HepG2 (cell line): Measurements from ENCODE around the gene INO80. TPM values are rescaled to one million over a fixed set of nuclear protein-coding genes. Genes with fewer than 3 reads are reported as not detected.
A peak's percentile ranks its signal among the peaks of the same experiment; 100 is the strongest.

Experiments used
- ESRRA ChIP-seq: sonication (generic); formaldehyde crosslinking; IDR thresholded peaks from 2 replicates; pipeline ENCODE4 v1.5.1; 2020; ENCODE audit warnings: mild to moderate bottlenecking, low read depth, missing genetic modification reagents
- FOSL2 ChIP-seq: sonication (generic); formaldehyde crosslinking; IDR thresholded peaks from 2 replicates; pipeline ENCODE4 v1.4.0; 2020; ENCODE audit warnings: missing genetic modification reagents
- FOXP1 ChIP-seq, 2 experiments: fragments of 450-650 bp in 1 of 2; IDR thresholded peaks; 2 replicates each; pipeline ENCODE4 v1.6.1; 2017 to 2018; ENCODE audit warnings: antibody characterized with exemption in 1 of 2
- KDM2A ChIP-seq: sonication (generic); formaldehyde crosslinking; IDR thresholded peaks from 2 replicates; pipeline ENCODE4 v1.4.0; 2020; ENCODE audit warnings: low read depth, missing genetic modification reagents, borderline replicate concordance
- MLLT10 ChIP-seq: sonication (generic); formaldehyde crosslinking; IDR thresholded peaks from 2 replicates; pipeline ENCODE4 v1.4.0; 2020; ENCODE audit warnings: missing genetic modification reagents
- PHF8 ChIP-seq: sonication (generic); formaldehyde crosslinking; IDR thresholded peaks from 2 replicates; pipeline ENCODE4 v1.5.0; 2020; ENCODE audit warnings: missing genetic modification reagents
- RAD21 ChIP-seq: fragments of 450-650 bp; formaldehyde crosslinking; IDR thresholded peaks from 2 replicates; pipeline ENCODE4 v1.5.0; 2020; ENCODE audit warnings: mild to moderate bottlenecking
- REPIN1 ChIP-seq: sonication (generic); formaldehyde crosslinking; IDR thresholded peaks from 2 replicates; pipeline ENCODE4 v1.8.0; 2022; ENCODE audit warnings: missing genetic modification reagents, low read depth, mild to moderate bottlenecking, borderline replicate concordance
- STAG1 ChIP-seq: sonication (generic); formaldehyde crosslinking; IDR thresholded peaks from 2 replicates; pipeline ENCODE4 v1.4.0; 2020; ENCODE audit warnings: missing genetic modification reagents
- ZBTB1 ChIP-seq: sonication (generic); formaldehyde crosslinking; IDR thresholded peaks from 2 replicates; pipeline ENCODE4 v1.4.0; 2020; ENCODE audit warnings: missing genetic modification reagents, borderline replicate concordance
- ZFP82 ChIP-seq: sonication (generic); formaldehyde crosslinking; IDR thresholded peaks from 2 replicates; pipeline ENCODE4 v1.5.1; 2020; ENCODE audit warnings: mild to moderate bottlenecking, missing genetic modification reagents, borderline replicate concordance
- ZMYM4 ChIP-seq: sonication (generic); formaldehyde crosslinking; IDR thresholded peaks from 2 replicates; pipeline ENCODE4 v1.8.1; 2023; ENCODE audit warnings: mild to moderate bottlenecking, missing genetic modification reagents
- ZNF138 ChIP-seq: sonication (generic); formaldehyde crosslinking; IDR thresholded peaks from 2 replicates; pipeline ENCODE4 v1.5.0; 2020; ENCODE audit warnings: mild to moderate bottlenecking, low read depth, missing genetic modification reagents
- ZNF256 ChIP-seq: sonication (generic); formaldehyde crosslinking; conservative IDR thresholded peaks from 2 replicates; pipeline ENCODE4 v1.4.0; 2020; ENCODE audit warnings: missing genetic modification reagents
- ZNF703 ChIP-seq: sonication (generic); formaldehyde crosslinking; IDR thresholded peaks from 2 replicates; pipeline ENCODE4 v1.5.1; 2020; ENCODE audit warnings: missing genetic modification reagents, mild to moderate bottlenecking, moderate library complexity, borderline replicate concordance
- ZNF776 ChIP-seq: sonication (generic); formaldehyde crosslinking; IDR thresholded peaks from 2 replicates; pipeline ENCODE4 v1.4.0; 2020; ENCODE audit warnings: mild to moderate bottlenecking, missing genetic modification reagents
- ZSCAN20 ChIP-seq: sonication (generic); formaldehyde crosslinking; IDR thresholded peaks from 2 replicates; pipeline ENCODE4 v1.4.0; 2020; ENCODE audit warnings: missing genetic modification reagents, mild to moderate bottlenecking, borderline replicate concordance
- ZSCAN21 ChIP-seq: sonication (generic); formaldehyde crosslinking; IDR thresholded peaks from 2 replicates; pipeline ENCODE4 v1.8.0; 2022; ENCODE audit warnings: mild to moderate bottlenecking, missing genetic modification reagents, moderate library complexity, borderline replicate concordance
- ZSCAN22 ChIP-seq: sonication (generic); formaldehyde crosslinking; IDR thresholded peaks from 2 replicates; pipeline ENCODE4 v1.4.0; 2020; ENCODE audit warnings: mild to moderate bottlenecking, missing genetic modification reagents
- polyA plus RNA-seq, 8 experiments: library from polyadenylated mRNA; depleted of rRNA in 3 of 8; stranded (reverse) in 7 of 8; unstranded in 1 of 8; fragments of >200 nt; fragmentation: Illumina TruSeq in 4 of 8; extraction: Trizol in 4 of 8; gene quantifications; 2 replicates each; pipeline versions ENCODE4 v1.2.1 to v1.2.3, GENCODE V29; 2011 to 2016; ENCODE audit warnings: low read depth in 4 of 8, missing spikeins in 1 of 8, mixed read lengths in 1 of 8; ENCODE audit not compliant: insufficient read depth in 1 of 8
- total RNA-seq, 5 experiments: library from RNA; depleted of rRNA; stranded (reverse); fragments of >200 nt; fragmentation: Illumina TruSeq; extraction: Trizol; gene quantifications; 2 replicates each; pipeline ENCODE4 v1.2.3, GENCODE V29; 2016; ENCODE audit warnings: low read depth in 1 of 5
- TF ChIP-seq, protein P1 (sequence below): IDR thresholded peaks from 2 replicates; pipeline ENCODE4 v1.6.1; 2016
- TF ChIP-seq, protein P2 (sequence below): sonication (generic); formaldehyde crosslinking; IDR thresholded peaks from 2 replicates; pipeline ENCODE4 v1.4.0; 2020; ENCODE audit warnings: low read depth, mild to moderate bottlenecking, missing genetic modification reagents
- TF ChIP-seq, protein P3 (sequence below): sonication (generic); formaldehyde crosslinking; IDR thresholded peaks from 2 replicates; pipeline ENCODE4 v1.4.0; 2020; ENCODE audit warnings: mild to moderate bottlenecking, missing genetic modification reagents
- TF ChIP-seq, protein P4 (sequence below): conservative IDR thresholded peaks from 2 replicates; pipeline ENCODE4 v1.6.1; 2018; ENCODE audit warnings: missing genetic modification reagents

The INO80 gene
- total and polyA plus RNA-seq, 2 of the 13 experiments (the other 11 are each of a cell fraction or from before 2014, with no cell fraction given): 3.6 to 14.8 TPM

DNA sequence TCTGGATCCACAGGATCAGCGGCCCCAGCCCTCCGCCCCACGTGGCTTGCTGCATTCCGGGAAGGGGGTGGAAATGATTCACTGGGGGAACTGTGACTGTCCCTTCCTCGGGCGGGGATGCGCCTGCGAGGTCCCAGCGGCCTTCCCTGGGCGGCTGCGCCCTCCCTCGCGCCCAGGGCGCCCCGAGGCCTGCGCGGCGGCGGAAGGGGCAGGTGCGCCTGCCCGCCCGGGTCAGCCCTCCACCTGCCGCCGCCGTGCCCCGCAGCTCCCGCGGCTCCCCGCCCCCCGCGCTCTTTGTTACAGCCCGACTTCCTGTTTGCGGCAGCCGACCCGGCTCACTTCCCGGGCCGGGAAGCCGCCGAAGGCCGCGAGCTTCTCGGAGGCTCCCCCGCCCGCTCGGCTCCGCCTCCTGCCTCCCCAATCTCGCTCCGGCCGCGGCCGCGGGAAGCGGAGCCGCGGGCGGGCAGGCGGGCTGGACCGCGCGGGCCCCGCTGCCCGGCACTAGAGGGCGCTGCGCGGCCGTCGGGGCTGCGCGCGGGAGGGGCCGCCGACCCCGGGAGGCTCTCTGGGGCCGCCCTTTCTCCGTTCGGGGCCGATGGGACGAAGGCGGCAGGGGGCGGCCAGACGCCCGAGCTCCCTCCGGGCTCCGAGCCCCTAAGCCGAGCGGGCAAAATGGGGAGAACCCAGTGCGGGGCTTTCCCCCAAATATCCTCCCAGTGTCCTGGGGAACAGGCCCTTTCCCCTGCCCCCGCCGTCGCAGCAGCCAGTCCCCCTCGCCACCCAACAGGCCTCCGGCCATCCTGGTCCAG lies 174.3 kb downstream of the INO80 start (continued):
- TF ChIP-seq, protein P1, sequence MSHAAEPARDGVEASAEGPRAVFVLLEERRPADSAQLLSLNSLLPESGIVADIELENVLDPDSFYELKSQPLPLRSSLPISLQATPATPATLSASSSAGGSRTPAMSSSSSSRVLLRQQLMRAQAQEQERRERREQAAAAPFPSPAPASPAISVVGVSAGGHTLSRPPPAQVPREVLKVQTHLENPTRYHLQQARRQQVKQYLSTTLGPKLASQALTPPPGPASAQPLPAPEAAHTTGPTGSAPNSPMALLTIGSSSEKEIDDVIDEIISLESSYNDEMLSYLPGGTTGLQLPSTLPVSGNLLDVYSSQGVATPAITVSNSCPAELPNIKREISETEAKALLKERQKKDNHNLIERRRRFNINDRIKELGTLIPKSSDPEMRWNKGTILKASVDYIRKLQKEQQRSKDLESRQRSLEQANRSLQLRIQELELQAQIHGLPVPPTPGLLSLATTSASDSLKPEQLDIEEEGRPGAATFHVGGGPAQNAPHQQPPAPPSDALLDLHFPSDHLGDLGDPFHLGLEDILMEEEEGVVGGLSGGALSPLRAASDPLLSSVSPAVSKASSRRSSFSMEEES (CRISPR knock-in tag): 0 out of 2 replicates have a peak, but pooled peaks have one; percentile 36
- no peak for TF ChIP-seq ZSCAN22 (CRISPR knock-in tag)
- TF ChIP-seq ZBTB1 (CRISPR knock-in tag): no peak
- 0 out of 2 replicates have a peak, but pooled peaks have one; percentile 37 for TF ChIP-seq REPIN1
- TF ChIP-seq MLLT10 (CRISPR knock-in tag): no peak
- peak; percentile 86 for TF ChIP-seq RAD21 (CRISPR knock-in tag)
- peak; percentile 56; the same call in 1 of the 2 replicates for TF ChIP-seq ESRRA (CRISPR knock-in tag)
- no peak for TF ChIP-seq ZMYM4 (CRISPR knock-in tag)
- TF ChIP-seq PHF8 (CRISPR knock-in tag): peak; percentile 44; the same call in 1 of the 2 replicates
- peak; percentile 37 for TF ChIP-seq KDM2A (CRISPR knock-in tag)
- TF ChIP-seq, protein P2, sequence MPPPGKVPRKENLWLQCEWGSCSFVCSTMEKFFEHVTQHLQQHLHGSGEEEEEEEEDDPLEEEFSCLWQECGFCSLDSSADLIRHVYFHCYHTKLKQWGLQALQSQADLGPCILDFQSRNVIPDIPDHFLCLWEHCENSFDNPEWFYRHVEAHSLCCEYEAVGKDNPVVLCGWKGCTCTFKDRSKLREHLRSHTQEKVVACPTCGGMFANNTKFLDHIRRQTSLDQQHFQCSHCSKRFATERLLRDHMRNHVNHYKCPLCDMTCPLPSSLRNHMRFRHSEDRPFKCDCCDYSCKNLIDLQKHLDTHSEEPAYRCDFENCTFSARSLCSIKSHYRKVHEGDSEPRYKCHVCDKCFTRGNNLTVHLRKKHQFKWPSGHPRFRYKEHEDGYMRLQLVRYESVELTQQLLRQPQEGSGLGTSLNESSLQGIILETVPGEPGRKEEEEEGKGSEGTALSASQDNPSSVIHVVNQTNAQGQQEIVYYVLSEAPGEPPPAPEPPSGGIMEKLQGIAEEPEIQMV (CRISPR knock-in tag): peak; percentile 23; the same call in 1 of the 2 replicates
- peak; percentile 34 for TF ChIP-seq STAG1
- no peak for TF ChIP-seq ZNF703 (CRISPR knock-in tag)
- TF ChIP-seq FOXP1 (IDR thresholded peaks at IDR 0.05): no peak
- TF ChIP-seq FOXP1 (CRISPR knock-in tag; IDR thresholded peaks at IDR 0.05): 0 out of 2 replicates have a peak, but pooled peaks have one; percentile 11
- TF ChIP-seq, protein P3, sequence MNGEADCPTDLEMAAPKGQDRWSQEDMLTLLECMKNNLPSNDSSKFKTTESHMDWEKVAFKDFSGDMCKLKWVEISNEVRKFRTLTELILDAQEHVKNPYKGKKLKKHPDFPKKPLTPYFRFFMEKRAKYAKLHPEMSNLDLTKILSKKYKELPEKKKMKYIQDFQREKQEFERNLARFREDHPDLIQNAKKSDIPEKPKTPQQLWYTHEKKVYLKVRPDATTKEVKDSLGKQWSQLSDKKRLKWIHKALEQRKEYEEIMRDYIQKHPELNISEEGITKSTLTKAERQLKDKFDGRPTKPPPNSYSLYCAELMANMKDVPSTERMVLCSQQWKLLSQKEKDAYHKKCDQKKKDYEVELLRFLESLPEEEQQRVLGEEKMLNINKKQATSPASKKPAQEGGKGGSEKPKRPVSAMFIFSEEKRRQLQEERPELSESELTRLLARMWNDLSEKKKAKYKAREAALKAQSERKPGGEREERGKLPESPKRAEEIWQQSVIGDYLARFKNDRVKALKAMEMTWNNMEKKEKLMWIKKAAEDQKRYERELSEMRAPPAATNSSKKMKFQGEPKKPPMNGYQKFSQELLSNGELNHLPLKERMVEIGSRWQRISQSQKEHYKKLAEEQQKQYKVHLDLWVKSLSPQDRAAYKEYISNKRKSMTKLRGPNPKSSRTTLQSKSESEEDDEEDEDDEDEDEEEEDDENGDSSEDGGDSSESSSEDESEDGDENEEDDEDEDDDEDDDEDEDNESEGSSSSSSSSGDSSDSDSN (CRISPR knock-in tag): peak; percentile 80; the same call in 1 of the 2 replicates
- peak; percentile 74 for TF ChIP-seq FOSL2
- peak; percentile 67; the same call in 1 of the 2 replicates for TF ChIP-seq ZNF776 (CRISPR knock-in tag)
- peak; percentile 65; the same call in 1 of the 2 replicates for TF ChIP-seq ZSCAN20 (CRISPR knock-in tag)
- peak; percentile 69; the same call in 1 of the 2 replicates for TF ChIP-seq ZSCAN21 (CRISPR knock-in tag)
- TF ChIP-seq ZNF138: peak; percentile 74; the same call in 1 of the 2 replicates
- TF ChIP-seq, protein P4, sequence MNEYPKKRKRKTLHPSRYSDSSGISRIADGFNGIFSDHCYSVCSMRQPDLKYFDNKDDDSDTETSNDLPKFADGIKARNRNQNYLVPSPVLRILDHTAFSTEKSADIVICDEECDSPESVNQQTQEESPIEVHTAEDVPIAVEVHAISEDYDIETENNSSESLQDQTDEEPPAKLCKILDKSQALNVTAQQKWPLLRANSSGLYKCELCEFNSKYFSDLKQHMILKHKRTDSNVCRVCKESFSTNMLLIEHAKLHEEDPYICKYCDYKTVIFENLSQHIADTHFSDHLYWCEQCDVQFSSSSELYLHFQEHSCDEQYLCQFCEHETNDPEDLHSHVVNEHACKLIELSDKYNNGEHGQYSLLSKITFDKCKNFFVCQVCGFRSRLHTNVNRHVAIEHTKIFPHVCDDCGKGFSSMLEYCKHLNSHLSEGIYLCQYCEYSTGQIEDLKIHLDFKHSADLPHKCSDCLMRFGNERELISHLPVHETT (CRISPR knock-in tag): peak; percentile 79; the same call in 1 of the 2 replicates
- TF ChIP-seq ZNF256 (CRISPR knock-in tag): no peak
- no peak for TF ChIP-seq ZFP82 (CRISPR knock-in tag)
